ENCODE measurements around the gene GRIK2.

- TF ChIP-seq CTCF (IDR thresholded peaks at IDR 0.05): no peak
- TF ChIP-seq POLR2A (IDR thresholded peaks at IDR 0.05): no peak
Observed at GRCh38 chr6:101522254-101522653, 128.7 kb downstream of the GRIK2 start.

Measured in tibial nerve (tissue), 3 donors.